MM.1S (cell line): Measurements from ENCODE around the gene SOCS2.

ENCODE experiments used
- DNase-seq: peaks from one replicate; pipeline ENCODE4 v3.0.0-alpha.2; 2015
- H2AFZ ChIP-seq: fragments of 300-600 bp; sonication (generic); 2 replicates; pipeline ENCODE4 v1.6.0; 2016; ENCODE audit warnings: antibody characterized with exemption, low read length
- H3F3A ChIP-seq: fragments of 300-600 bp; sonication (generic); 2 replicates; pipeline ENCODE4 v1.6.1; 2016; ENCODE audit warnings: mild to moderate bottlenecking, antibody characterized with exemption, low read length, moderate library complexity, mixed read lengths; ENCODE audit not compliant: insufficient read depth
- H3K27ac ChIP-seq: fragments of 300-600 bp; sonication (generic); 2 replicates; pipeline ENCODE4 v1.5.1; 2016; ENCODE audit warnings: mild to moderate bottlenecking, low read length
- H3K27me3 ChIP-seq: fragments of 300-600 bp; sonication (generic); replicated peaks from 2 replicates; pipeline ENCODE4 v1.6.0; 2016; ENCODE audit warnings: low read length; ENCODE audit not compliant: insufficient read depth
- H3K36me3 ChIP-seq: fragments of 300-600 bp; sonication (generic); replicated peaks from 2 replicates; pipeline ENCODE4 v1.6.1; 2016; ENCODE audit warnings: mild to moderate bottlenecking, low read length, mixed read lengths; ENCODE audit not compliant: insufficient read depth
- H3K4me1 ChIP-seq: fragments of 300-600 bp; sonication (generic); 2 replicates; pipeline ENCODE4 v1.6.1; 2016; ENCODE audit warnings: low read length, mixed read lengths
- H3K4me2 ChIP-seq: fragments of 300-600 bp; sonication (generic); 2 replicates; pipeline ENCODE4 v1.6.0; 2016; ENCODE audit warnings: low read depth, low read length
- H3K4me3 ChIP-seq: fragments of 300-600 bp; sonication (generic); 2 replicates; pipeline ENCODE4 v1.5.1; 2016; ENCODE audit warnings: low read length, mixed read lengths
- H3K79me2 ChIP-seq: fragments of 300-600 bp; sonication (generic); 2 replicates; pipeline ENCODE4 v1.6.1; 2016; ENCODE audit warnings: mixed run types, low read length, mixed read lengths
- H3K9ac ChIP-seq: fragments of 300-600 bp; sonication (generic); 2 replicates; pipeline ENCODE4 v1.6.1; 2016; ENCODE audit warnings: low read length, mixed read lengths
- H3K9me2 ChIP-seq: fragments of 300-600 bp; sonication (generic); replicated peaks from 2 replicates; pipeline ENCODE4 v1.6.1; 2016; ENCODE audit warnings: mild to moderate bottlenecking, low read length, mixed read lengths; ENCODE audit not compliant: insufficient read depth
- H3K9me3 ChIP-seq: fragments of 300-600 bp; sonication (generic); replicated peaks from 2 replicates; pipeline ENCODE4 v1.6.1; 2016; ENCODE audit warnings: mild to moderate bottlenecking, low read length, mixed read lengths; ENCODE audit not compliant: insufficient read depth
- H4K20me1 ChIP-seq: fragments of 300-600 bp; sonication (generic); 2 replicates; pipeline ENCODE4 v1.6.1; 2016; ENCODE audit warnings: mild to moderate bottlenecking, low read length, moderate library complexity, mixed read lengths; ENCODE audit not compliant: insufficient read depth
- CTCF ChIP-seq: fragments of 300-600 bp; sonication (generic); IDR thresholded peaks from 2 replicates; pipeline ENCODE4 v1.5.1; 2016; ENCODE audit warnings: antibody characterized with exemption, low read length, mixed read lengths
- EZH2 ChIP-seq: fragments of 300-600 bp; sonication (generic); optimal IDR thresholded peaks from 2 replicates; pipeline ENCODE3; 2017; ENCODE audit warnings: low read depth, mild to moderate bottlenecking, antibody characterized with exemption, low read length, mixed read lengths
- EZH2phosphoT487 ChIP-seq: fragments of 300-600 bp; sonication (generic); IDR thresholded peaks from 2 replicates; pipeline ENCODE4 v1.6.1; 2018; ENCODE audit warnings: antibody characterized with exemption, low read length

SOCS2 gene

GRCh38 chr12:93536766-93537488 is 35.5 kb upstream of the SOCS2 start:
- Histone ChIP-seq H3K9me3 (no peaks in the 10 kb centered on the region), H3K4me3 (peak overlapping the region; percentile 19), H2AFZ (peak overlapping the region; percentile 87), H3F3A (peaks cover 14% of the 10 kb centered on the region), H3K36me3 (no peaks in the 10 kb centered on the region), H3K9me2 (no peaks in the 10 kb centered on the region), H3K27ac (peak overlapping the region; percentile 51), H3K4me1 (peaks cover 16% of the 10 kb centered on the region), H3K4me2 (peak overlapping the region; percentile 93), H4K20me1 (no peaks in the 10 kb centered on the region), H3K27me3 (no peaks in the 10 kb centered on the region), H3K9ac (peak overlapping the region; percentile 4; the same call in 1 of the 2 replicates), H3K79me2 (no peaks in the 10 kb centered on the region)
- peak; percentile 64 for DNase-seq
- TF ChIP-seq CTCF = no peak
- no peak for TF ChIP-seq EZH2
- TF ChIP-seq EZH2phosphoT487 = no peak

- H3K4me3 ChIP-seq = no peak overlapping the region
- H3K27ac ChIP-seq = no peak overlapping the region
- H3K9me3 ChIP-seq = no peaks in the 10 kb centered on the region
- no peak for DNase-seq
- peaks cover 16% of the 10 kb centered on the region for H3K4me1 ChIP-seq
- H4K20me1 ChIP-seq = no peaks in the 10 kb centered on the region
- H3K79me2 ChIP-seq = no peaks in the 10 kb centered on the region
- H3K9ac ChIP-seq = no peak overlapping the region
- no peaks in the 10 kb centered on the region for H3K9me2 ChIP-seq
- no peaks in the 10 kb centered on the region for H3K27me3 ChIP-seq
- peaks cover 14% of the 10 kb centered on the region for H3F3A ChIP-seq
- H2AFZ ChIP-seq = no peak overlapping the region
- TF ChIP-seq EZH2 = no peak
- TF ChIP-seq EZH2phosphoT487 = no peak
- no peak for TF ChIP-seq CTCF
- no peak overlapping the region for H3K4me2 ChIP-seq
- H3K36me3 ChIP-seq = no peaks in the 10 kb centered on the region
Measured at GRCh38 chr12:93537769-93538168, 34.7 kb upstream of the SOCS2 start.

- H2AFZ ChIP-seq = no peak overlapping the region
- no peaks in the 10 kb centered on the region for H3K79me2 ChIP-seq
- no peaks in the 10 kb centered on the region for H4K20me1 ChIP-seq
- DNase-seq = no peak
- no peak overlapping the region for H3K4me3 ChIP-seq
- no peaks in the 10 kb centered on the region for H3K36me3 ChIP-seq
- no peaks in the 10 kb centered on the region for H3K27me3 ChIP-seq
- H3K9me2 ChIP-seq = no peaks in the 10 kb centered on the region
- TF ChIP-seq EZH2phosphoT487 (no peak), EZH2 (no peak), CTCF (no peak)
- H3K4me2 ChIP-seq = no peak overlapping the region
- H3K9me3 ChIP-seq = no peaks in the 10 kb centered on the region
- peaks cover 16% of the 10 kb centered on the region for H3K4me1 ChIP-seq
- no peak overlapping the region for H3K9ac ChIP-seq
- no peak overlapping the region for H3K27ac ChIP-seq
- peaks cover 14% of the 10 kb centered on the region for H3F3A ChIP-seq
Measured at GRCh38 chr12:93539821-93540220, 32.7 kb upstream of the SOCS2 start.
